Transverse colon (tissue), 4 donors: Measurements from ENCODE around the gene CEP70. TPM values are rescaled to one million over a fixed set of nuclear protein-coding genes. Genes with fewer than 3 reads are reported as not detected.
A peak's percentile ranks its signal among the peaks of the same experiment; 100 is the strongest.

Experiments used
- DNase-seq: peaks from one replicate; pipeline ENCODE4 v3.0.0-alpha.2; 2019
- H3K27ac ChIP-seq, 4 donors: fragments of 200-600 bp; sonication (generic); 2 replicates each; pipeline ENCODE4 v1.5.1; 2016 to 2018; ENCODE audit warnings: inconsistent platforms in 4 of 4
- H3K27me3 ChIP-seq: fragments of 200-600 bp; sonication (generic); 2 replicates; pipeline ENCODE4 v1.5.1; 2017; ENCODE audit warnings: inconsistent platforms
- H3K36me3 ChIP-seq, 4 donors: fragments of 200-600 bp; sonication (generic); 2 replicates each; pipeline ENCODE4 v1.5.1; 2017 to 2019; ENCODE audit warnings: inconsistent platforms in 4 of 4
- H3K4me1 ChIP-seq, 4 donors: fragments of 200-600 bp; sonication (generic); 2 replicates each; pipeline ENCODE4 v1.5.1; 2017 to 2020; ENCODE audit warnings: inconsistent platforms in 4 of 4
- H3K4me3 ChIP-seq, 4 donors: fragments of 200-600 bp; sonication (generic); 1 replicate in 1 of 4; 2 replicates in 3 of 4; pipeline versions ENCODE4 v1.5.1 to v1.6.1; 2017 to 2019; ENCODE audit warnings: inconsistent platforms in 4 of 4
- H3K9me3 ChIP-seq, 2 donors: fragments of 200-600 bp; sonication (generic); 2 replicates each; pipeline ENCODE4 v1.5.1; 2017 to 2019; ENCODE audit warnings: inconsistent platforms in 2 of 2
- CTCF ChIP-seq, 5 experiments: fragments of 200-600 bp in 3 of 5; fragments of 450-650 bp in 2 of 5; sonication (generic) in 3 of 5; IDR thresholded peaks; 1 replicate in 2 of 5; 2 replicates in 3 of 5; pipeline ENCODE4 v1.5.1; 2016 to 2017; ENCODE audit warnings: antibody characterized with exemption in 5 of 5, inconsistent platforms in 3 of 5, mild to moderate bottlenecking in 2 of 5, moderate library complexity in 1 of 5
- EP300 ChIP-seq: sonication (generic); formaldehyde crosslinking; IDR thresholded peaks from one replicate; pipeline ENCODE4 v1.6.1; 2017; ENCODE audit warnings: antibody characterized with exemption, low read depth
- POLR2A ChIP-seq: fragments of 450-650 bp; IDR thresholded peaks from one replicate; pipeline ENCODE4 v1.6.1; 2016; ENCODE audit warnings: antibody characterized with exemption, mild to moderate bottlenecking, moderate library complexity
- POLR2AphosphoS5 ChIP-seq, 3 donors: sonication (generic); formaldehyde crosslinking; IDR thresholded peaks; one replicate each; pipeline ENCODE4 v1.6.1; 2016; ENCODE audit warnings: antibody characterized with exemption in 3 of 3
- WGBS, 2 donors: methylation state at CpG; one replicate each; pipeline ENCODE4 v1.1.5; 2018; ENCODE audit warnings: low coverage in 1 of 2; 5-methylcytosine and 5-hydroxymethylcytosine counted together
- in situ Hi-C, 4 donors: fragments of 200-750 bp; cut with MboI; loops; one replicate each; pipeline versions ENCODE4 v1.15.0 to v1.15.1; 2017; ENCODE audit warnings: low sequenced_read_pairs in 3 of 4, low pct_ligation_motif_present in 1 of 4, low pct_unique_long_range_greater_than_20kb in 1 of 4
- intact Hi-C: fragments of 100-400 bp; cut with DNase I; formaldehyde crosslinking; loops from one replicate; pipeline ENCODE4 v1.15.1; 2023; ENCODE audit warnings: low total_unique reads
- total RNA-seq, 4 donors: library from RNA; depleted of rRNA; stranded (reverse); fragments of >200 nt; gene quantifications; one replicate each; pipeline ENCODE4 v1.1.0, GENCODE V29; 2016

CEP70 gene
- total RNA-seq, 4 donors from 2014 or later = 4.1 to 46.8 (median 22.6) TPM

GRCh38 chr3:138470687-138471086, 123.4 kb downstream of the CEP70 start:
- TF ChIP-seq CTCF (IDR thresholded peaks at IDR 0.05) = no peak
- peak; percentile 81 to 94 (median 83) for TF ChIP-seq POLR2AphosphoS5 (IDR thresholded peaks at IDR 0.05)
- TF ChIP-seq EP300 = peak; percentile 83
- TF ChIP-seq POLR2A = no peak
- peaks cover 0 to 10% (median 1%) of the 10 kb centered on the region in 4 donors for H3K4me1 ChIP-seq
- H3K4me3 ChIP-seq = no peak overlapping the region
- WGBS, 2 donors = 78% methylated on average over 3 of the region's 3 CpGs; no CpG with 5 or more reads in 1 of the 2 donors
- H3K9me3 ChIP-seq = no peaks in the 10 kb centered on the region
- H3K36me3 ChIP-seq = no peaks in the 10 kb centered on the region
- intact Hi-C loops = no loop called here
- H3K27ac ChIP-seq = peak overlapping the region; percentile 27 to 84 (median 60)
- in situ Hi-C loops = no loop called here
- DNase-seq = peak; percentile 56
- H3K27me3 ChIP-seq = no peaks in the 10 kb centered on the region

DNA sequence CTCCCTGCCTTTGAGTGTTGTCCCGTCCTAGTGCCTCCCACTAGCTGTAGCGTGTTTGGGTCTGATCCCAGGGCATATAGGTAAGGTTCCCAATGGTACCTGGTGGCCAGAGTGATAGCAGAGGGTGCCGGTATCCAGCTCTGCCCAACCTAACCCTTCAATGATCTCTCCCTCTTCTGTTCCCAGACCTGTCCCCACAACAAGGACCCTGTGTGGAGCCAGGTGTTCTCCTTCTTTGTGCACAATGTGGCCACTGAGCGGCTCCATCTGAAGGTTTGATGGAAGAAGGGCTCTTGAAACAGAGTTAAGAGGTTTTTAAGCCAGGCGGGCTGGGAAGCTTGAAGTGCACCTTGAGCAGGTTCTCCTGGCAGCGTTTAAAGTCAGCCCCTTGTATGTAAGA, 124.2 kb downstream of the CEP70 start:
- Histone ChIP-seq H3K4me1 (peaks cover 0 to 10% (median 1%) of the 10 kb centered on the region in 4 donors), H3K36me3 (no peaks in the 10 kb centered on the region), H3K4me3 (no peak overlapping the region), H3K27ac (peak overlapping the region; percentile 38 to 84 (median 60)), H3K9me3 (no peaks in the 10 kb centered on the region), H3K27me3 (no peaks in the 10 kb centered on the region)
- 81% methylated on average over 3 to 6 of the region's 6 CpGs for WGBS, 2 donors
- DNase-seq = no peak
- TF ChIP-seq POLR2AphosphoS5 (IDR thresholded peaks at IDR 0.05) = no peak
- no peak for TF ChIP-seq EP300
- TF ChIP-seq CTCF (IDR thresholded peaks at IDR 0.05) = no peak
- TF ChIP-seq POLR2A = no peak
- intact Hi-C loops (no loop called here), in situ Hi-C loops (no loop called here)

DNA sequence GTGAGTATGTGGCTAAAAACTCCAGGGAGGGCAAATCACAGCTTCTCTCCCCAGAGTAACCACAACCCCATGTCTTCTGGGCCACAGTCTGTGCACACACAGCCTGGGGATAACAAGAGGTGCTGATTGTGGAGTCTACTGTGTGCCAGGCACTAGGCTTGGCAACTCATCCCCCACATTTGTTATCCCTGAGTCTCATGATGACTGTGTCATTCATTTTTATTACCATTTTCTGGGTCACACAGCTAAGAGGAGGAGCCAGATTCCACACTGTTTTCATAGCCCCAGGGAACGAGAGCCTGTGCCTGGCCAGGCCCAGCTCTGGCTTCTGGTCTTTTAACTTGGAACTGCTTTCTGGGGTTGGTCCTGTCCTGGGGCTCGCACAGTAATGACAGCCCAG, 125.2 kb downstream of the CEP70 start:
- H3K36me3 ChIP-seq = no peaks in the 10 kb centered on the region
- H3K27ac ChIP-seq = peak overlapping the region; percentile 33 to 84 (median 55)
- H3K4me3 ChIP-seq = no peak overlapping the region
- 51 to 60% methylated on average over 1 to 2 of the region's 2 CpGs for WGBS, 2 donors
- no peak for DNase-seq
- H3K27me3 ChIP-seq = no peaks in the 10 kb centered on the region
- in situ Hi-C loops (no loop called here), intact Hi-C loops (no loop called here)
- H3K9me3 ChIP-seq = no peaks in the 10 kb centered on the region
- no peak for TF ChIP-seq POLR2A
- TF ChIP-seq EP300 = peak; percentile 32
- TF ChIP-seq POLR2AphosphoS5 (IDR thresholded peaks at IDR 0.05) = peak; percentile 41 to 67 (median 60)
- peaks cover 0 to 10% (median 1%) of the 10 kb centered on the region in 4 donors for H3K4me1 ChIP-seq

- in situ Hi-C loops = no loop called here
- H3K27ac ChIP-seq = peak overlapping the region in 3 of 4 donors; percentile 33 to 84 (median 72)
These were observed 125.6 kb downstream of the CEP70 start for GRCh38 chr3:138468451-138468850.

More at GRCh38 chr3:138468451-138468850, 125.6 kb downstream of the CEP70 start:
- no peaks in the 10 kb centered on the region for H3K9me3 ChIP-seq
- TF ChIP-seq POLR2AphosphoS5 (IDR thresholded peaks at IDR 0.05) (no peak), POLR2A (no peak), EP300 (no peak), CTCF (IDR thresholded peaks at IDR 0.05) (no peak)
- WGBS, 2 donors = 75% methylated on average over 6 of the region's 6 CpGs; no CpG with 5 or more reads in 1 of the 2 donors
- intact Hi-C loops = no loop called here
- H3K27me3 ChIP-seq = no peaks in the 10 kb centered on the region
- H3K4me3 ChIP-seq = no peak overlapping the region
- no peak for DNase-seq
- H3K36me3 ChIP-seq = no peaks in the 10 kb centered on the region
- peaks cover 0 to 10% (median 1%) of the 10 kb centered on the region in 4 donors for H3K4me1 ChIP-seq
